ENCODE data around the gene ATP1A3.
"Not testable (repeated sequence)": the region's sequence is repeated elsewhere in the genome, so short reads cannot be mapped to it uniquely, and the experiment has no call there.

ATP1A3 gene

GRCh38 chr19:41945135-41945766, 48.8 kb downstream of the ATP1A3 start:
- DNase-seq (ENCODE audit: low read depth) = peak; percentile 90

GRCh38 chr19:41944336-41944735, 49.7 kb downstream of the ATP1A3 start:
- DNase-seq (ENCODE audit: low read depth) = no peak

DNA sequence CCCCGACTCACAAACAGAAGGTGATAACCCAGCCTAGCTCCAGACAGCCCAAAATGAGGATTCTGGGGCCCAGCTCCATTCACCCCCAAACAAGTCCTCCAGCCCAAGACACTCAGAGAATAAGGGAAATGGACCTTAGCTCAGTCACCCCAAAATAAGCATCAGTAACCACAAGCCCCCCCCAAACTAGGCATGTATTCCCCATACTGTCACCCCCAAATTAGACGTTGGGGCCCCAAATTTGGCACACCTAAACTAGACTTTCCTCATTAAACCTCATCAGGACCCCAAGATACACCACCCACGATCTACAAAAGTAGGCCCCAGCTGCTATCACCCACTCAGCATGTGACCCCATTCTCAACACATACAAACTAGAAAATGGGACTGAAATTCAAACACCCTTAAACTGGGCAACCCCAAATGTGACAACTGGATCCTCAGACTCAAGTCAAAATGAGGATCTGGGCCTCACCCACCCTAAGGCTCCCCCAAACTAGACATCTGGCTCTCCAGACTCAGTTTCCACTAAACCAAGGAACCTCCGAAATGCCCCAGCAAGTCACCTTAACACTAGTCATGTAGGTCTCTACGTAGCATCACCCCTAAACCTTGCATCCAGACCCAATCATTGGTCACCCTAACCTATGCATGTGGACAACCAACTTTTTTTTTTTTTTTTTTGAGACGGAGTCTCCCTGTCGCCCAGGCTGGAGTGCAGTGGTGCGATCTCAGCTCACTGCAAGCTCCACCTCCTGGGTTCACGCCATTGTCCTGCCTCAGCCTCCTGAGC, 52.4 kb downstream of the ATP1A3 start:
- no peak for DNase-seq (ENCODE audit: low read depth)

DNA sequence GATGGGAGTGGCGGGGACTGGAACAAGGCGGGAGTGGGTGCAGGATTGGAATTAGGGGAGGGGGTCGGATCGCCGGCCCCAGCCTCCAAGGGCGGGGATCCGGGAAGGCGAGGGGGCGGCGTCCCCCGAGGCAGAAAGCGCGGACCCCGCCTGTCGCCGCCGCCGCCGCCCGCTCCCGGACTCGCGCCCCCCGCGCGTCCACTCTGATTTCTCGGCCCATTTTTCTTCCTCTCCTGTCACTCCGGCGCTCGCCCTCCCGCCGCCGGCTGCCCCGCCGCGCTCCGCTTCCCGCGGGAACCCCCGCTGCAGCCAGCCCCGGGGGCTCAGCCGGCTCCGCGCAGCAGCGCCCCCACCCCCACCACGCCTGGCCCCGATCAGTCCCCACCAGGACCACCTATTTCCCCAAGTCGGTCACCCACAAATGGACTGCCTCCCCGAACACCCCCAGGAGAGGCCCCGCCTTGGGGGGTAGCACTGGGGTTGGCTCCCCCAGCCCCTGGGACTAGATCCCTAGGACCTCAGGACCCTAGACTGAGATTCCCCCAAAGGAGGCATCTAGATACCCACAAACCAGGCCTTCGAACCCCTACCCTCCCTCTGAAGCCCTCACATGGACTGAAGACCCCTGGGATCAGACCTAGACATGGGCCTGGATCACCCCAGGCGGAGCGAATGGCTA, 53.2 kb downstream of the ATP1A3 start:
- no peak for DNase-seq (ENCODE audit: low read depth)

DNA sequence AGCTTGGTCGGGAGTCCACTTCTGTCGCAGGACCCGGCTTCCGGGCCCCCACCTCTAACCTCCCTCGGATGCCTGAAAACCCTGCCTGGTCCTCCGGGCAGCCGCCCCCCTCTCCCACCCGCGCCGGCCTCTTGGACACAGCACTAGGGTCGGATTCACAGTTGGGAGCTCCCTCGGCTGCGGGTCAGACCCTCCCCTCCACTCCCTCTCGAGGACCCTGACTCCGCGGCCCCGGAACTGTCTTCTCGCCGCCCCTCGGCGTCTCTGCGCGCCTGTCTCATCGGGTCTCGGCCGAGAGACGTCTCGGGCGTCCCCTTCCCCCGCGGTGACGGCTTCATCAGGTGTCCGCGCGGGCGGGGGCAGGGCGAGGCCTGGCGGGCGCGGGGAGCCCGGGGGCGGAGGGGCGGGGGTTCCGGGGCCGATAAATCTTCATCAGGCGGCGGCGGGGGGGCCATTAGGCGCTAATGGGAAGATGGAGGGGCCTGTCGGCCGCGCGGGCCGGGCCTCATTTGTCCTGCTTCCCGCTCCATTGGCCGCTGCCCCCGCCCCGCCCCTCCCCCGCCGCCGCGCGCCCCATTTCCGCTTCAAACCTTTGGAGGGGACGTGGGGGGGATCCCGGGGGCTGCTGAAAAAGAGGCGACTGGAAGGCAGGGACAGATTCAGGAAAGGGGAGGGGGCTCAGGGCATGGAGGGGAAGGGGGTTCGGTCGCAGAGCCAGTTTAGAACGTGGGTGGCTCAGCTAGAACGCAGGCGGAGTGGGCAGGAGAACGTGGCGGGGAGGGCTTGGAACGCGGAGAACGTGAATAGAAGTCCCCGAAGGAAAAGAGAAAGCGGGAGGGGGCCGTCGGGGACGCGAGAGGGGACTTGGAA, 53.9 kb downstream of the ATP1A3 start:
- DNase-seq (ENCODE audit: low read depth) = no peak

- DNase-seq (ENCODE audit: low read depth) = not testable (repeated sequence)
These were observed 54.8 kb downstream of the ATP1A3 start for GRCh38 chr19:41939209-41939608.

GRCh38 chr19:41937525-41938468, 56.2 kb downstream of the ATP1A3 start:
- DNase-seq (ENCODE audit: low read depth) = no peak

- no peak for DNase-seq (ENCODE audit: low read depth)
These were observed 57.1 kb downstream of the ATP1A3 start for GRCh38 chr19:41936961-41937360.

GRCh38 chr19:41936416-41936850, 57.6 kb downstream of the ATP1A3 start:
- peak; percentile 38 for DNase-seq (ENCODE audit: low read depth)

- no peak for DNase-seq (ENCODE audit: low read depth)
These were observed 58.1 kb downstream of the ATP1A3 start for GRCh38 chr19:41935760-41936415.

DNA sequence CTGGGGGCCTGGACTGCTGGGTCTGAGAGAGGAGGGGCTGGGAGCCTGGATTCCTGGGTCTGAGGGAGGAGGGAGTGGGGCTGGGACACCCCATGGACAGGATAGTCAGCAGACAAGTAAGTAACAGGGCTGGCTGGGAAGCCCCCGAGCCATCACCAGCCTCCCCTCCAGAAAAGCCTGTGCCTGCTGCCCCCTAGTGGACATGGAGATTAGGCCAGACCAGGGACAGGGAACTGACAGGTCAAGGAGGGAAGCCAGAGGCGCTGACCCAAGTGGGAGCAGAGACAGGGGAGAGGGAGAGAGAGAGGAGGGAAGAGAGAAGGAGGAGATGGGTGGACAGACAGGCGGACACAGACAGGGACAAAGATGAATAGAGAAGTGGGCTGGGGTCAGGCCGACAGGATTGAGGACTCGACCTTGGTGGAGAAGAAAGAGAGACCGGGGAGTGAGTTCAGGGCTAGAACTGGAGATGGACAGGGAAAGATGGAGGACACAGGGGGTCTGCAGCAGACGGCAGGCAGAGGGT, 59.1 kb downstream of the ATP1A3 start:
- peak; percentile 75 for DNase-seq (ENCODE audit: low read depth)

GRCh38 chr19:41933693-41934426, 60.2 kb downstream of the ATP1A3 start:
- DNase-seq (ENCODE audit: low read depth) = no peak

DNA sequence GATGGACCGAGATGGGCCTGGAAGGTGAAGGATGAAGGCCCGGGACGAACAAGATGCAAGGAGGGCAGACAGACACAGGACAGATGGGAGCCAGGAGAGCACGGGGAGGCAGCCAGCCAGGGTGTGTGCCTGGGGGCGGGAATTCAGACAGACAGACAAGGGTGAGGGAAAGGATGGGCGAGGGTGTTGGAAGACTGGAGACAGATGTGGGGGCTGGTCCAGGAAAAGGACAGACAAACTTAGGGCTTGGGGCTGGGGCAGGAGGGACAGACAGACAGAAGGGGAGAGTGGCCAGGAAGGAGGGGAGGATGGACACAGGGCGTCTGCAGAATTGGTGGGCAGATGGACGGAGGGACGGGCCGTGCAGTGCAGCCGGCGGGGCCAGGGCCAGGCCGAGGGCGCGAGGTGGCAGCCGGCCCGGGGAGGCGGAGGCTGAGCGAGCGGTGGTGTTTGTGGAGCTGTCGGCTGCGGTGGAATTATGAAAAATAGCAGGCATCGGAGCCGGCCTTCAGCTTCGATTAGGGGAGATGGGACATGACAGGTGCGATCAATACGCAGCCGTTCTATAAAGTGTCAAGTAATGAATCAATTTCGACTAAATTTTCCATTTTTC, 61.2 kb downstream of the ATP1A3 start:
- no peak for DNase-seq (ENCODE audit: low read depth)

DNA sequence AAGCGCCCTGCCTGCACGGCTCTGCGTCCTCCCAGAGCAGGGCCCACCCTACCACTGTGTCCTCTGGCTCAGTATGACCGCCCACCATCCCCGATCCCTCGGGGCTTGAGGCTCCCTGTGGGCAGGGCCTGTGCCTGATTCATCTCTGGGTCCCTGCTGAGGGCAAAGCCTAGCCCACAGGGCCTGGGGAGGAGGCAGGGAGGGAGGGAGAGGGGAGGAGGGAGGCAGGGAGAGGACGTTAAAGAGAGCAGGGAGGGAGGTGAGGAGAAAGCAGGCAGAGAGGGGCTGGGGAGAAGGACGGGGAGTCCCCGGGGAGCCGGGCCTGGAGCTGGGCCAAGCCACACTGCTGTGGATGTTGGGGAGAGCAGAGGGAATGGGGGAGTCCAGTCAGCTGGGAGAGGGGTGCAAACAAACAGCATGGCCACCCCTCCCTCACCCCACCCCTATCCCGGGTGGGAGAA, 61.7 kb downstream of the ATP1A3 start:
- no peak for DNase-seq (ENCODE audit: low read depth)

- no peak for DNase-seq (ENCODE audit: low read depth)
These were observed 63.0 kb downstream of the ATP1A3 start for GRCh38 chr19:41930926-41931592.

GRCh38 chr19:41930322-41930722, 63.7 kb downstream of the ATP1A3 start:
- no peak for DNase-seq (ENCODE audit: low read depth)

- no peak for DNase-seq (ENCODE audit: low read depth)
These were observed 64.4 kb downstream of the ATP1A3 start for GRCh38 chr19:41929536-41930071.

All from activated gamma-delta T cell treated with anti-CD3 and anti-CD28 coated beads, Interleukin-2, amount 50 U/mL, for 16 hours (primary cell).